ENCODE results near the gene ARFGEF2. TPM values are rescaled to one million over a fixed set of nuclear protein-coding genes. Genes with fewer than 3 reads are reported as not detected.
"Not testable (repeated sequence)": the region's sequence is repeated elsewhere in the genome, so short reads cannot be mapped to it uniquely, and the experiment has no call there.

ARFGEF2 gene
- total RNA-seq, 1 experiment from 2014 or later: 22.2 TPM

GRCh38 chr20:48975955-48976354 lies 54.4 kb downstream of the ARFGEF2 start:
- Histone ChIP-seq H3K4me1 (ENCODE audit: control insufficient read depth in 1 of 2, insufficient read depth in 2 of 2, low read length in 2 of 2) (no peaks in the 10 kb centered on the region), H3K36me3 (ENCODE audit: control insufficient read depth in 1 of 2, insufficient read depth in 2 of 2, low read length in 2 of 2) (peaks cover 13 to 14% of the 10 kb centered on the region in 2 experiments; a peak in 3 of 4 replicates), H3K27me3 (ENCODE audit: insufficient read depth, low read length) (no peaks in the 10 kb centered on the region), H3K9me3 (ENCODE audit: control insufficient read depth in 1 of 2, insufficient read depth in 1 of 2, low read depth in 1 of 2, low read length in 2 of 2) (no peaks in the 10 kb centered on the region), H4K20me1 (ENCODE audit: insufficient read depth) (no peaks in the 10 kb centered on the region; the same call in 1 of the 2 replicates), H2AFZ (ENCODE audit: low read depth, low read length, poor library complexity, severe bottlenecking) (no peak overlapping the region), H3K27ac (ENCODE audit: low read depth, low read length) (no peak overlapping the region), H3K79me2 (ENCODE audit: insufficient read depth, low read length) (no peaks in the 10 kb centered on the region), H3K9ac (ENCODE audit: low read length) (no peak overlapping the region), H3K4me2 (ENCODE audit: low read length) (no peak overlapping the region), H3K4me3 (replicated peaks in 1 of 2; ENCODE audit: low read depth in 1 of 2, low read length in 2 of 2) (no peak overlapping the region), H3K9me2 (ENCODE audit: insufficient read depth) (no peaks in the 10 kb centered on the region)
- ATAC-seq: no peak
- POLR2A ChIA-PET: no interaction called here
- CTCF ChIA-PET: no interaction called here
- RAD21 ChIA-PET (ENCODE audit: low non-redundant PET in 1 of 2, low total read pairs in 2 of 2, uncharacterized antibody in 2 of 2, unreplicated experiment in 2 of 2): no interaction called here
- intact Hi-C loops (cut with micrococcal nuclease): no loop called here
- BruUV-seq (replicated peaks): no TSS peak
- no peak for TF ChIP-seq SP1 (IDR thresholded peaks at IDR 0.05; ENCODE audit: low read depth)
- no peak for TF ChIP-seq EZH2phosphoT487 (IDR thresholded peaks at IDR 0.05; ENCODE audit: borderline replicate concordance)
- TF ChIP-seq ZNF274 (IDR thresholded peaks at IDR 0.05; ENCODE audit: low read depth, low read length): no peak
- no peak for TF ChIP-seq MAX (IDR thresholded peaks at IDR 0.05)
- no peak for TF ChIP-seq ZFX (IDR thresholded peaks at IDR 0.05)
- TF ChIP-seq ZBTB33 (IDR thresholded peaks at IDR 0.05; ENCODE audit: extremely low read depth, insufficient replicate concordance, low read length): no peak
- TF ChIP-seq FOSL1 (IDR thresholded peaks at IDR 0.05; ENCODE audit: low read depth): no peak
- no peak for TF ChIP-seq EGR1 (IDR thresholded peaks at IDR 0.05; ENCODE audit: low read depth)
- TF ChIP-seq EZH2 (IDR thresholded peaks at IDR 0.05): no peak
- no peak for TF ChIP-seq SIN3A (IDR thresholded peaks at IDR 0.05; ENCODE audit: low read depth)
- no peak for TF ChIP-seq CEBPB (IDR thresholded peaks at IDR 0.05; ENCODE audit: low read depth)
- no peak for TF ChIP-seq JUND (IDR thresholded peaks at IDR 0.05)
- no peak for DNase-seq (ENCODE audit: low read depth, low spot score)

- H3K27ac ChIP-seq (ENCODE audit: low read depth, low read length); intact Hi-C loops (cut with micrococcal nuclease); H4K20me1 ChIP-seq (ENCODE audit: insufficient read depth); H2AFZ ChIP-seq (ENCODE audit: low read depth, low read length, poor library complexity, severe bottlenecking); ATAC-seq; RAD21 ChIA-PET (ENCODE audit: low non-redundant PET in 1 of 2, low total read pairs in 2 of 2, uncharacterized antibody in 2 of 2, unreplicated experiment in 2 of 2); H3K9me2 ChIP-seq (ENCODE audit: insufficient read depth); DNase-seq (ENCODE audit: low read depth, low spot score); H3K9ac ChIP-seq (ENCODE audit: low read length); CTCF ChIA-PET; POLR2A ChIA-PET; H3K4me3 ChIP-seq (replicated peaks in 1 of 2; ENCODE audit: low read depth in 1 of 2, low read length in 2 of 2); H3K4me2 ChIP-seq (ENCODE audit: low read length); H3K27me3 ChIP-seq (ENCODE audit: insufficient read depth, low read length); BruUV-seq (replicated peaks); H3K4me1 ChIP-seq (ENCODE audit: control insufficient read depth in 1 of 2, insufficient read depth in 2 of 2, low read length in 2 of 2); H3K79me2 ChIP-seq (ENCODE audit: insufficient read depth, low read length); H3K9me3 ChIP-seq (ENCODE audit: control insufficient read depth in 1 of 2, insufficient read depth in 1 of 2, low read depth in 1 of 2, low read length in 2 of 2): not testable (repeated sequence)
- H3K36me3 ChIP-seq (ENCODE audit: control insufficient read depth in 1 of 2, insufficient read depth in 2 of 2, low read length in 2 of 2): peaks cover 11 to 17% of the 10 kb centered on the region in 2 experiments; a peak in 3 of 4 replicates
Measured at GRCh38 chr20:48979980-48980379, 58.5 kb downstream of the ARFGEF2 start.
